SK-N-SH treated with all-trans-retinoic acid at 6 μM for 48 hours (cell line): ENCODE measurements around the gene OTC.

Experiments
- ATAC-seq: fragments of 200-7000 bp; cut with Tn5 transposase; 3 replicates; pipeline ENCODE4 v1.9.1; 2020; ENCODE audit warnings: mild to moderate bottlenecking, moderate library complexity
- ARNTL ChIP-seq: fragments of 450-650 bp; formaldehyde crosslinking; IDR thresholded peaks from 2 replicates; pipeline ENCODE4 v1.5.0; 2020; ENCODE audit warnings: low read depth, mild to moderate bottlenecking, moderate library complexity, borderline replicate concordance
- BACH2 ChIP-seq: fragments of 250-450 bp; sonication (Bioruptor Pico); IDR thresholded peaks from 2 replicates; pipeline ENCODE4 v1.9.0; 2021; ENCODE audit warnings: mild to moderate bottlenecking, borderline replicate concordance
- CSDC2 ChIP-seq: fragments of 250-450 bp; sonication (Bioruptor Pico); IDR thresholded peaks from 2 replicates; pipeline ENCODE4 v1.5.0; 2020; ENCODE audit warnings: mild to moderate bottlenecking, moderate library complexity
- CSRNP3 ChIP-seq: fragments of 250-450 bp; sonication (Bioruptor Pico); IDR thresholded peaks from 2 replicates; pipeline ENCODE4 v1.5.1; 2021; ENCODE audit warnings: mild to moderate bottlenecking, moderate library complexity
- GLIS3 ChIP-seq: fragments of 250-450 bp; sonication (Bioruptor Pico); IDR thresholded peaks from 2 replicates; pipeline ENCODE4 v1.5.0; 2020; ENCODE audit warnings: mild to moderate bottlenecking, moderate library complexity
- PATZ1 ChIP-seq: fragments of 250-450 bp; sonication (Bioruptor Pico); IDR thresholded peaks from 2 replicates; pipeline ENCODE4 v1.8.0; 2020; ENCODE audit warnings: mild to moderate bottlenecking, moderate library complexity, borderline replicate concordance
- POU6F1 ChIP-seq: fragments of 250-450 bp; sonication (Bioruptor Pico); IDR thresholded peaks from 2 replicates; pipeline ENCODE4 v1.8.0; 2021; ENCODE audit warnings: low read depth, mild to moderate bottlenecking, moderate library complexity, borderline replicate concordance
- PPARA ChIP-seq: fragments of 250-450 bp; sonication (Bioruptor Pico); IDR thresholded peaks from 2 replicates; pipeline ENCODE4 v1.5.0; 2020; ENCODE audit warnings: mild to moderate bottlenecking, borderline replicate concordance
- RARB ChIP-seq: fragments of 250-450 bp; sonication (Bioruptor Pico); IDR thresholded peaks from 2 replicates; pipeline ENCODE4 v1.8.0; 2021; ENCODE audit warnings: mild to moderate bottlenecking, moderate library complexity
- SNAI2 ChIP-seq: fragments of 250-450 bp; sonication (Bioruptor Pico); IDR thresholded peaks from 2 replicates; pipeline ENCODE4 v1.5.0; 2020; ENCODE audit warnings: mild to moderate bottlenecking, moderate library complexity
- TCF4 ChIP-seq: fragments of 250-450 bp; sonication (Bioruptor Pico); IDR thresholded peaks from 2 replicates; pipeline ENCODE4 v1.8.0; 2021; ENCODE audit warnings: mild to moderate bottlenecking, moderate library complexity, borderline replicate concordance
- TOX ChIP-seq: fragments of 250-450 bp; sonication (Bioruptor Pico); IDR thresholded peaks from 2 replicates; pipeline ENCODE4 v1.8.0; 2021; ENCODE audit warnings: mild to moderate bottlenecking, moderate library complexity, borderline replicate concordance
- TSHZ2 ChIP-seq: fragments of 250-450 bp; sonication (Bioruptor Pico); IDR thresholded peaks from 2 replicates; pipeline ENCODE4 v1.5.0; 2020; ENCODE audit warnings: mild to moderate bottlenecking, moderate library complexity
- ZC3H10 ChIP-seq: fragments of 250-450 bp; sonication (Bioruptor Pico); IDR thresholded peaks from 2 replicates; pipeline ENCODE4 v1.5.1; 2021; ENCODE audit warnings: mild to moderate bottlenecking, moderate library complexity
- ZFP3 ChIP-seq: fragments of 250-450 bp; sonication (Bioruptor Pico); IDR thresholded peaks from 2 replicates; pipeline ENCODE4 v1.5.0; 2020; ENCODE audit warnings: mild to moderate bottlenecking, moderate library complexity
- ZFP30 ChIP-seq: fragments of 450-650 bp; formaldehyde crosslinking; IDR thresholded peaks from 2 replicates; pipeline ENCODE4 v1.5.0; 2022; ENCODE audit warnings: mild to moderate bottlenecking, moderate library complexity
- ZNF565 ChIP-seq: fragments of 450-650 bp; formaldehyde crosslinking; conservative IDR thresholded peaks from 2 replicates; pipeline ENCODE4 v1.5.0; 2020; ENCODE audit warnings: low read depth, mild to moderate bottlenecking, moderate library complexity
- ZNF8 ChIP-seq: fragments of 450-650 bp; formaldehyde crosslinking; IDR thresholded peaks from 2 replicates; pipeline ENCODE4 v1.5.0; 2020; ENCODE audit warnings: mild to moderate bottlenecking, moderate library complexity

Gene OTC

GRCh38 chrX:38336538-38337240 lies 15.7 kb upstream of the OTC start:
- TF ChIP-seq TCF4 (no peak), ZFP3 (CRISPR knock-in tag) (no peak), ZNF8 (CRISPR knock-in tag) (no peak), POU6F1 (no peak), BACH2 (CRISPR knock-in tag) (no peak), CSDC2 (no peak), ZNF565 (CRISPR knock-in tag) (no peak), PPARA (CRISPR knock-in tag) (no peak), ARNTL (CRISPR knock-in tag) (no peak), SNAI2 (no peak), GLIS3 (CRISPR knock-in tag) (no peak), TSHZ2 (CRISPR knock-in tag) (no peak), RARB (CRISPR knock-in tag) (no peak), PATZ1 (CRISPR knock-in tag) (no peak), TOX (CRISPR knock-in tag) (no peak), ZC3H10 (no peak), CSRNP3 (CRISPR knock-in tag) (no peak)
- no peak for ATAC-seq

GRCh38 chrX:38341442-38341841 lies 11.0 kb upstream of the OTC start:
- no peak for ATAC-seq
- TF ChIP-seq GLIS3 (CRISPR knock-in tag) (no peak), TSHZ2 (CRISPR knock-in tag) (no peak), ZFP30 (CRISPR knock-in tag) (no peak), SNAI2 (no peak), ARNTL (CRISPR knock-in tag) (no peak)
- TF ChIP-seq, all 23 proteins: peak for 0
